Measurements from ENCODE around the gene SLC26A8.

SLC26A8 gene

DNA sequence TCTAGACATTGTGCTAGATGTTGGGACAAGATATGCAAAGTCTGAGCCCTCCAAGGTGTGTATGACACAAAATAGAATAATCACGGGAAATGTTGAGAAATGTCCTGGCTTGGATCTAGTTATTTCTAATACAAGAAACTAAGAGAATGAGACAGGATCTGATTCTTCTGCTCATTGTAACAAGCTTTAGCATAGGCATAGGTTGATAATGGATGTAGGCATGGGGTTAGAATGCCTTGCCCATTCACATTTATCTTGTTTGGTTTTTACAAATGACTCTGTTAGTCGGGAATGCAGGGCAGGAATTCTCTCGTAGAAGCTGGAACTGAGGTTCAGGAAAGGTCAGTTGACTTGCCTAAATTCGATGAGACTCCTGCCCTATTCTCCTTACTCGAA is 1.5 kb upstream of the SLC26A8 start:
- no peak for DNase-seq (ENCODE audit: low read depth, low spot score)
- no peak overlapping the region for H3K4me3 ChIP-seq (ENCODE audit: low read depth, low read length)
- TF ChIP-seq, protein P1, sequence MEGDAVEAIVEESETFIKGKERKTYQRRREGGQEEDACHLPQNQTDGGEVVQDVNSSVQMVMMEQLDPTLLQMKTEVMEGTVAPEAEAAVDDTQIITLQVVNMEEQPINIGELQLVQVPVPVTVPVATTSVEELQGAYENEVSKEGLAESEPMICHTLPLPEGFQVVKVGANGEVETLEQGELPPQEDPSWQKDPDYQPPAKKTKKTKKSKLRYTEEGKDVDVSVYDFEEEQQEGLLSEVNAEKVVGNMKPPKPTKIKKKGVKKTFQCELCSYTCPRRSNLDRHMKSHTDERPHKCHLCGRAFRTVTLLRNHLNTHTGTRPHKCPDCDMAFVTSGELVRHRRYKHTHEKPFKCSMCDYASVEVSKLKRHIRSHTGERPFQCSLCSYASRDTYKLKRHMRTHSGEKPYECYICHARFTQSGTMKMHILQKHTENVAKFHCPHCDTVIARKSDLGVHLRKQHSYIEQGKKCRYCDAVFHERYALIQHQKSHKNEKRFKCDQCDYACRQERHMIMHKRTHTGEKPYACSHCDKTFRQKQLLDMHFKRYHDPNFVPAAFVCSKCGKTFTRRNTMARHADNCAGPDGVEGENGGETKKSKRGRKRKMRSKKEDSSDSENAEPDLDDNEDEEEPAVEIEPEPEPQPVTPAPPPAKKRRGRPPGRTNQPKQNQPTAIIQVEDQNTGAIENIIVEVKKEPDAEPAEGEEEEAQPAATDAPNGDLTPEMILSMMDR (IDR thresholded peaks at IDR 0.05; ENCODE audit: low read depth, low read length) = no peak
- in situ Hi-C loops (cut with HindIII; ENCODE audit: low sequenced_read_pairs) = no loop called here

DNA sequence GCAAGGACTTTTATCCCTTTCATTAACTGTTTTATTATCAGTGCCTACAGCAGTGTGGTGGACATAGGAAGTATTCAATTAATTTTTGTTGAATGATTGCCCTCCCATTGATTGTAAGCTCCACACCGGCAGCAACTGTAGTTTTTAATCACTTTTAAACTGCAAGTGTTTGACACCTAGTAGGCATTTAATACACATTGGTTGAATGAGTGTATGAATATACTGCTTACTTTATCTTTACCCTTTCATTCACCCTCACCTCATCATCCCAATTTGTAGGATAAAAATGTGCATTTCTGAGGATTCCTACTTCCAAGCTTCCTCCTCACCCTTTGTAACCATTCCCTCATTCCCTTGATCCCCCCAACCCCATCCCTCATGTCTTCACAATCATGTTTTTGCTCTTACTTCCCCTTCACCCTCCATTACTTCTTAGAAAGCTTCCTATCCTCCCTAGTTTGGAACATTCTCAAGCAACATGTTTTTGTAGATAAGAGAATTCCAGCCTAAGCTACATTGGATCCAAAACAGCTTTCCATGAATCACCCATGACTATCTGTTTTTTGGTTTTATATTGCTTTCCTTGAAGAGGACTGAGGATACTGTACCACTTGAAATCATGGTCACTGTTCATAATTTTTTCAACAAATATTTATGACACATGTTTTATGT is 955 bp upstream of the SLC26A8 start:
- TF ChIP-seq, protein P1 (IDR thresholded peaks at IDR 0.05; ENCODE audit: low read depth, low read length) = no peak
- in situ Hi-C loops (cut with HindIII; ENCODE audit: low sequenced_read_pairs) = no loop called here
- peak; percentile 4 for DNase-seq (ENCODE audit: low read depth, low spot score)
- no peak overlapping the region for H3K4me3 ChIP-seq (ENCODE audit: low read depth, low read length)

DNA sequence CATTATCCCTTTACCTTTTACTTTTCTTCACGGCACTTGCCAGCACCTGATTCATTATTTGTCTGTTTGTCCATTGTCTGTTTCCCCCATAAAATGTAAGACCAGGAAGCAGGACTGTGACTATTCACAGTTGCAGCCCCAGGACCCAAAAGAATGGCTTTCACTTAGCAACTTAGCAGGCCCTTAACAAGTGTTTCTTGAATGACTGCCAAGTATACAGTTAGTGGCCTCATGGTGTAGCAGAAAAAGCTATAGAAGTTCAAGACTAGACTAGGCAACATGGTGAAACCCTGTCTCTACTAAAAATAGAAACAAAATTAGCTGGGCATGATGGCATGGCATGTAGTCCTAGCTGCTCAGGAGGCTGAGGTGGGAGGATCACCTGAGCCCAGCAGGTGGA is 4.3 kb downstream of the SLC26A8 start:
- in situ Hi-C loops (cut with HindIII; ENCODE audit: low sequenced_read_pairs) = no loop called here
- DNase-seq (ENCODE audit: low read depth, low spot score) = no peak
- TF ChIP-seq, protein P1 (IDR thresholded peaks at IDR 0.05; ENCODE audit: low read depth, low read length) = no peak
- no peak overlapping the region for H3K4me3 ChIP-seq (ENCODE audit: low read depth, low read length)

DNA sequence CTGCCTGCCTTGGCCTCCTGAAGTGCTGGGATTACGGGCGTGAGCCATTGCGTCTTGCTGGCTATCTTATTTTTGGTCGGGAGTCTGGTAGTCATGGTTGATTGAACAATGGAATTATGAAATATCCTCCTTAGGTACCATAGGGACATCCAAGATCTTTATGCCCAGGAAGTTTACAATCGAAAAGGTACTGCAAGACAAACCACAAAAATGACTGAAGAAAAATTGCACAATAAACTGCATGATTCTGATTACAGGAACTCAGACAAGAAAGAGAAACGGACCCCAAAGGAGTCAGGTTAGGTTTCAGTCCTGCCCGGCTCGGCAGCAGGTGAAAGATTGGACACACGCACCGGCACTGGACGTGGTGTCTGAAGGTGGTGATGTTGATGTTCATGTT is 5.3 kb downstream of the SLC26A8 start:
- in situ Hi-C loops (cut with HindIII; ENCODE audit: low sequenced_read_pairs) = no loop called here
- DNase-seq (ENCODE audit: low read depth, low spot score) = no peak
- TF ChIP-seq, protein P1 (IDR thresholded peaks at IDR 0.05; ENCODE audit: low read depth, low read length) = no peak
- H3K4me3 ChIP-seq (ENCODE audit: low read depth, low read length) = no peak overlapping the region

DNA sequence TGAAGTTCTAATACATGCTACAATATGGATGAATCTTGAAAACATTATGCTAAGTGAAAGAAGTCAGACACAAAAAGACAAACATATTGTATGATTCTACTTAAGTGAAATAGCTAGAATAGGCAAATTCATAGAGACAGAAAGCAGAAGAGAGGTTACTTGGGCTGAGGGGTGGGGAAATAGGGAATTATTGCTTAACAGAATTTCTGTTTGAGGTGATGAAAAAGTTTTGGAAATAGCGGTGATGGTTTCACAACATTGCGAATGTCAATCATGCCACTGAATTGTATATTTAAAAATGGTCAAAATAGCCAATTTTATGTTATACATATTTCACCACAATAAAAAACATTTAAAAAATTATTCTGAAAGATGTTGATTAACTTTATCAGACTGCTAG is 6.1 kb downstream of the SLC26A8 start:
- no peak for DNase-seq (ENCODE audit: low read depth, low spot score)
- no peak overlapping the region for H3K4me3 ChIP-seq (ENCODE audit: low read depth, low read length)
- TF ChIP-seq, protein P1 (IDR thresholded peaks at IDR 0.05; ENCODE audit: low read depth, low read length) = no peak
- in situ Hi-C loops (cut with HindIII; ENCODE audit: low sequenced_read_pairs) = no loop called here

DNA sequence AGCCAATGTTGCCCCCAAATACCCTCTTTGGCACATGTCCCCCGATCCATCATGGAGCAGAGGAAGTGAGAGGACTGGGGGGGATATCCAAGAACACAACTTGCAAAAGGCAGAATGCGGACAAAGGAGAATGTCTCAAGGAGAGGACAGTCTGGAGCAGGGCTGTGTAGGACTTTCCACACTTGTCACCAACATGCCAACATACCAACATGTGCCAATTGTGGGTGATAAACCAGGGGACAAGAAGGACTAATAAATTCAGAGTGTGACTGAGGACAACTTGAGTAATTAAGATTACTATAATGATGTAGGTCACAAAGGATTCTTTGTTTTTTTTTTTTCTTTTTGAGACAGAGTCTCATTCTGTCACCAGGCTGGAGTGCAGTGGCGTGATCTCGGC is 8.8 kb downstream of the SLC26A8 start:
- H3K4me3 ChIP-seq (ENCODE audit: low read depth, low read length) = no peak overlapping the region
- TF ChIP-seq, protein P1 (IDR thresholded peaks at IDR 0.05; ENCODE audit: low read depth, low read length) = no peak
- in situ Hi-C loops (cut with HindIII; ENCODE audit: low sequenced_read_pairs) = no loop called here
- DNase-seq (ENCODE audit: low read depth, low spot score) = no peak
